DND-41 (cell line): ENCODE data around the gene MEA1.

Experiments
- EZH2 ChIP-seq: IDR thresholded peaks from 3 replicates; pipeline ENCODE4 v1.6.1; 2012; ENCODE audit warnings: borderline replicate concordance, low read depth, mild to moderate bottlenecking, moderate library complexity, low read length, inconsistent platforms; ENCODE audit not compliant: severe bottlenecking
- TF ChIP-seq, protein P1 (sequence below): IDR thresholded peaks from 2 replicates; pipeline ENCODE4 v1.5.1; 2012; ENCODE audit warnings: borderline replicate concordance, low read length, moderate library complexity, mild to moderate bottlenecking; ENCODE audit not compliant: poor library complexity, severe bottlenecking; ENCODE audit errors: extremely low read depth

GRCh38 chr6:42981836-42982235 is 31.9 kb downstream of the MEA1 start:
- TF ChIP-seq, protein P1, sequence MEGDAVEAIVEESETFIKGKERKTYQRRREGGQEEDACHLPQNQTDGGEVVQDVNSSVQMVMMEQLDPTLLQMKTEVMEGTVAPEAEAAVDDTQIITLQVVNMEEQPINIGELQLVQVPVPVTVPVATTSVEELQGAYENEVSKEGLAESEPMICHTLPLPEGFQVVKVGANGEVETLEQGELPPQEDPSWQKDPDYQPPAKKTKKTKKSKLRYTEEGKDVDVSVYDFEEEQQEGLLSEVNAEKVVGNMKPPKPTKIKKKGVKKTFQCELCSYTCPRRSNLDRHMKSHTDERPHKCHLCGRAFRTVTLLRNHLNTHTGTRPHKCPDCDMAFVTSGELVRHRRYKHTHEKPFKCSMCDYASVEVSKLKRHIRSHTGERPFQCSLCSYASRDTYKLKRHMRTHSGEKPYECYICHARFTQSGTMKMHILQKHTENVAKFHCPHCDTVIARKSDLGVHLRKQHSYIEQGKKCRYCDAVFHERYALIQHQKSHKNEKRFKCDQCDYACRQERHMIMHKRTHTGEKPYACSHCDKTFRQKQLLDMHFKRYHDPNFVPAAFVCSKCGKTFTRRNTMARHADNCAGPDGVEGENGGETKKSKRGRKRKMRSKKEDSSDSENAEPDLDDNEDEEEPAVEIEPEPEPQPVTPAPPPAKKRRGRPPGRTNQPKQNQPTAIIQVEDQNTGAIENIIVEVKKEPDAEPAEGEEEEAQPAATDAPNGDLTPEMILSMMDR: no peak
- no peak for TF ChIP-seq EZH2
